HEK293 (cell line): ENCODE measurements around the gene MGAT4D.

ENCODE experiments used
- KLF1 ChIP-seq: fragments of 450-650 bp; formaldehyde crosslinking; IDR thresholded peaks from 2 replicates; pipeline ENCODE4 v1.5.1; 2016; ENCODE audit warnings: missing biosample characterization, missing genetic modification characterization
- MZF1 ChIP-seq: fragments of 450-650 bp; formaldehyde crosslinking; IDR thresholded peaks from 2 replicates; pipeline ENCODE4 v1.5.1; 2017; ENCODE audit warnings: missing biosample characterization, missing genetic modification characterization, borderline replicate concordance
- YY1 ChIP-seq: fragments of 450-650 bp; formaldehyde crosslinking; IDR thresholded peaks from 2 replicates; pipeline ENCODE4 v1.5.1; 2018; ENCODE audit warnings: missing biosample characterization, missing genetic modification characterization
- ZBTB7A ChIP-seq: fragments of 450-650 bp; formaldehyde crosslinking; IDR thresholded peaks from 2 replicates; pipeline ENCODE4 v1.5.1; 2016; ENCODE audit warnings: low read depth, missing biosample characterization, missing genetic modification characterization
- ZNF24 ChIP-seq: fragments of 450-650 bp; formaldehyde crosslinking; IDR thresholded peaks from 2 replicates; pipeline ENCODE4 v1.5.1; 2016; ENCODE audit warnings: missing biosample characterization, missing genetic modification characterization
- ZNF274 ChIP-seq, 2 experiments: fragments of 200-500 bp in 1 of 2; fragments of 450-650 bp in 1 of 2; sonication (Bioruptor generic) in 1 of 2; formaldehyde crosslinking in 1 of 2; IDR thresholded peaks; 2 replicates each; pipeline versions ENCODE4 v1.5.1 to v1.6.1; 2014 to 2016; ENCODE audit warnings: borderline replicate concordance in 1 of 2, inconsistent platforms in 1 of 2, low read length in 1 of 2, missing biosample characterization in 1 of 2, missing genetic modification characterization in 1 of 2
- ZNF837 ChIP-seq: fragments of 450-650 bp; formaldehyde crosslinking; IDR thresholded peaks from 2 replicates; pipeline ENCODE4 v1.5.1; 2016; ENCODE audit warnings: missing biosample characterization, missing genetic modification characterization
- TF ChIP-seq, protein P1 (sequence below): fragments of 450-650 bp; formaldehyde crosslinking; IDR thresholded peaks from 2 replicates; pipeline ENCODE4 v1.5.1; 2016; ENCODE audit warnings: missing biosample characterization, missing genetic modification characterization
- TF ChIP-seq, protein P2 (sequence below): fragments of 450-650 bp; formaldehyde crosslinking; IDR thresholded peaks from 2 replicates; pipeline ENCODE4 v1.5.1; 2016; ENCODE audit warnings: missing biosample characterization, missing genetic modification characterization, borderline replicate concordance

DNA sequence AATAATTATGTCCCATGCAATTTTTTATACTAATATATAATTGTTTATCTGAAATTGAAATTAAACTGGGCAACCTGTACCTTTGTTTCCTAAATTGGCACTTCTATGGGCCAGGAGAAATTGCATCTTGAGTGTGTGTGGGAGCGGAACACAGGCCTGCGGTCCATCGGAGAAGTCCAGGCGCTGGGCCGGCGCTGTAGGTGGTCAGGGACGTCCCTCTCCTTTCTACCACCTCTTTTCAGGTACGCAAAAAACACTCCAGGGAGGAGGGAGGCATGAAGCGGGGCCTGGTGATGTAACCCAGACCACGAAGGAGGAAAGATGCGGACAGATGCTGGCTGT, 717 bp downstream of the MGAT4D start:
- TF ChIP-seq MZF1 (tag by site-specific recombination) (no peak), ZNF274 (IDR thresholded peaks at IDR 0.05; ENCODE audit: low read length) (no peak), ZNF274 (tag by site-specific recombination; IDR thresholded peaks at IDR 0.05; ENCODE audit: borderline replicate concordance) (no peak), ZNF24 (no peak), YY1 (tag by site-specific recombination) (no peak), ZNF837 (tag by site-specific recombination) (no peak), ZBTB7A (tag by site-specific recombination) (no peak), KLF1 (tag by site-specific recombination) (no peak)
- TF ChIP-seq, protein P1, sequence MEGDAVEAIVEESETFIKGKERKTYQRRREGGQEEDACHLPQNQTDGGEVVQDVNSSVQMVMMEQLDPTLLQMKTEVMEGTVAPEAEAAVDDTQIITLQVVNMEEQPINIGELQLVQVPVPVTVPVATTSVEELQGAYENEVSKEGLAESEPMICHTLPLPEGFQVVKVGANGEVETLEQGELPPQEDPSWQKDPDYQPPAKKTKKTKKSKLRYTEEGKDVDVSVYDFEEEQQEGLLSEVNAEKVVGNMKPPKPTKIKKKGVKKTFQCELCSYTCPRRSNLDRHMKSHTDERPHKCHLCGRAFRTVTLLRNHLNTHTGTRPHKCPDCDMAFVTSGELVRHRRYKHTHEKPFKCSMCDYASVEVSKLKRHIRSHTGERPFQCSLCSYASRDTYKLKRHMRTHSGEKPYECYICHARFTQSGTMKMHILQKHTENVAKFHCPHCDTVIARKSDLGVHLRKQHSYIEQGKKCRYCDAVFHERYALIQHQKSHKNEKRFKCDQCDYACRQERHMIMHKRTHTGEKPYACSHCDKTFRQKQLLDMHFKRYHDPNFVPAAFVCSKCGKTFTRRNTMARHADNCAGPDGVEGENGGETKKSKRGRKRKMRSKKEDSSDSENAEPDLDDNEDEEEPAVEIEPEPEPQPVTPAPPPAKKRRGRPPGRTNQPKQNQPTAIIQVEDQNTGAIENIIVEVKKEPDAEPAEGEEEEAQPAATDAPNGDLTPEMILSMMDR (tag by site-specific recombination) = no peak
- TF ChIP-seq, protein P2, sequence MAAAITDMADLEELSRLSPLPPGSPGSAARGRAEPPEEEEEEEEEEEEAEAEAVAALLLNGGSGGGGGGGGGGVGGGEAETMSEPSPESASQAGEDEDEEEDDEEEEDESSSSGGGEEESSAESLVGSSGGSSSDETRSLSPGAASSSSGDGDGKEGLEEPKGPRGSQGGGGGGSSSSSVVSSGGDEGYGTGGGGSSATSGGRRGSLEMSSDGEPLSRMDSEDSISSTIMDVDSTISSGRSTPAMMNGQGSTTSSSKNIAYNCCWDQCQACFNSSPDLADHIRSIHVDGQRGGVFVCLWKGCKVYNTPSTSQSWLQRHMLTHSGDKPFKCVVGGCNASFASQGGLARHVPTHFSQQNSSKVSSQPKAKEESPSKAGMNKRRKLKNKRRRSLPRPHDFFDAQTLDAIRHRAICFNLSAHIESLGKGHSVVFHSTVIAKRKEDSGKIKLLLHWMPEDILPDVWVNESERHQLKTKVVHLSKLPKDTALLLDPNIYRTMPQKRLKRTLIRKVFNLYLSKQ (tag by site-specific recombination) = no peak
